GM18858 (cell line): ENCODE measurements around the gene TMEM74B.

ENCODE experiments used
- ATAC-seq: cut with Tn5 transposase; IDR thresholded peaks from one replicate; pipeline ENCODE4 v1.9.1; 2021; ENCODE audit not compliant: unreplicated experiment

Gene TMEM74B

GRCh38 chr20:1144401-1145172 is 40.2 kb downstream of the TMEM74B start:
- ATAC-seq = no peak

GRCh38 chr20:1137236-1137635 is 47.5 kb downstream of the TMEM74B start:
- no peak for ATAC-seq

DNA sequence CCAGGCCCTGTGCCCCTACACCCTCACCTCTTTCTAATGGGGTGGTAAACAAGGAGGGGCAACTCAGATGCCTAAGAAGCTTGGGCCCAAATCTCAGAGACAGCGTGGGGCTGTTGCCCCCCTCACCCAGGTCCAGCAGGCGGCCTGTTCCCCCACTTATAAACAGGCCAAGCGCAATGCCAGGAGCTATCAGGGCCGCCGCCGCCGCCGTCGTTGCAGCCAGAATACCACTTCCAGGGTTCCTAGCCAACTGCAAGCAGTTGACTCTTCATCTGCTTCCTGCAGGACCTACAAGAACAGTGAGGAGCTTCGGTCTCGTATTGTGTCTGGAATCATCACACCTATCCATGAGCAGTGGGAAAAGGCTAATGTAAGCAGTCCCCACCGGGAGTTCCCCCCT is 49.9 kb downstream of the TMEM74B start:
- ATAC-seq = no peak

DNA sequence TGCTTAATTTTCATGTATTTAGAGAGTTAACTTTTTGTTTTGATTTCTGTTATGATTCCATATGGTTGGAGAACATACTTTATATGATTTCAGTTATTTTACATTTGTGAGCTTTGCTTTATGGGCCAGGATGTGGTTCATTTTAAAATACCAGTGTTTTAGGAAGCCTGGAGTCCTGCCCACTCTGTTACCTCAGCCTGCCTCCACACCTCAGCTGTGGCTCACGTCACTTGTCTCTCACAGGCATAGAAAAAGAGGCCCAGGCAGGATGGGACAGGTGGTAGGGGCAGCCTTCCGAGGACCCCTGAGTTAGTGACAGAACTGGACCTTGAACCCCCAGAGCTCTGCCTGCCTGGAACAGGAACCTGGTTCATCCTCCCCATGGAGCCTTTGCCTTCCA is 50.4 kb downstream of the TMEM74B start:
- no peak for ATAC-seq

GRCh38 chr20:1131354-1131753 is 53.4 kb downstream of the TMEM74B start:
- ATAC-seq = no peak

GRCh38 chr20:1130847-1131246 is 53.9 kb downstream of the TMEM74B start:
- ATAC-seq = no peak
